ENCODE results near the gene XYLT1.

XYLT1 gene

GRCh38 chr16:17215936-17216335 is 254.8 kb downstream of the XYLT1 start:
- H3K4me1 ChIP-seq (ENCODE audit: insufficient read depth, low read length, poor library complexity, severe bottlenecking), result peaks cover 4% of the 10 kb centered on the region
- no peaks in the 10 kb centered on the region for H3K9me3 ChIP-seq (ENCODE audit: insufficient read depth, low read depth, low read length)
- H3F3A ChIP-seq (ENCODE audit: low read depth), result no peaks in the 10 kb centered on the region
- no peak for TF ChIP-seq EZH2phosphoT487 (IDR thresholded peaks at IDR 0.05; ENCODE audit: borderline replicate concordance)
- TF ChIP-seq, protein P1, sequence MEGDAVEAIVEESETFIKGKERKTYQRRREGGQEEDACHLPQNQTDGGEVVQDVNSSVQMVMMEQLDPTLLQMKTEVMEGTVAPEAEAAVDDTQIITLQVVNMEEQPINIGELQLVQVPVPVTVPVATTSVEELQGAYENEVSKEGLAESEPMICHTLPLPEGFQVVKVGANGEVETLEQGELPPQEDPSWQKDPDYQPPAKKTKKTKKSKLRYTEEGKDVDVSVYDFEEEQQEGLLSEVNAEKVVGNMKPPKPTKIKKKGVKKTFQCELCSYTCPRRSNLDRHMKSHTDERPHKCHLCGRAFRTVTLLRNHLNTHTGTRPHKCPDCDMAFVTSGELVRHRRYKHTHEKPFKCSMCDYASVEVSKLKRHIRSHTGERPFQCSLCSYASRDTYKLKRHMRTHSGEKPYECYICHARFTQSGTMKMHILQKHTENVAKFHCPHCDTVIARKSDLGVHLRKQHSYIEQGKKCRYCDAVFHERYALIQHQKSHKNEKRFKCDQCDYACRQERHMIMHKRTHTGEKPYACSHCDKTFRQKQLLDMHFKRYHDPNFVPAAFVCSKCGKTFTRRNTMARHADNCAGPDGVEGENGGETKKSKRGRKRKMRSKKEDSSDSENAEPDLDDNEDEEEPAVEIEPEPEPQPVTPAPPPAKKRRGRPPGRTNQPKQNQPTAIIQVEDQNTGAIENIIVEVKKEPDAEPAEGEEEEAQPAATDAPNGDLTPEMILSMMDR (conservative IDR thresholded peaks at IDR 0.05; ENCODE audit: low read length), result no peak
- peaks cover 70% of the 10 kb centered on the region for H3K36me3 ChIP-seq (ENCODE audit: insufficient read depth, low read length)
- H3K9ac ChIP-seq (ENCODE audit: low read depth, low read length, poor library complexity, severe bottlenecking), result no peak overlapping the region
- no peak overlapping the region for H3K4me3 ChIP-seq (ENCODE audit: low read length, poor library complexity, severe bottlenecking)
- no peak overlapping the region for H3K4me2 ChIP-seq (ENCODE audit: low read depth, low read length, poor library complexity, severe bottlenecking)
- H3K27me3 ChIP-seq (ENCODE audit: insufficient read depth, low read length, poor library complexity, severe bottlenecking), result no peaks in the 10 kb centered on the region
- H2AFZ ChIP-seq (ENCODE audit: low read length), result no peak overlapping the region
- no peaks in the 10 kb centered on the region for H3K9me2 ChIP-seq (replicated peaks; ENCODE audit: low read depth, low read length)
- peaks cover 87% of the 10 kb centered on the region for H3K79me2 ChIP-seq (ENCODE audit: insufficient read depth, low read length)
- H4K20me1 ChIP-seq (ENCODE audit: insufficient read depth, low read length, poor library complexity, severe bottlenecking), result peaks cover 53% of the 10 kb centered on the region

DNA sequence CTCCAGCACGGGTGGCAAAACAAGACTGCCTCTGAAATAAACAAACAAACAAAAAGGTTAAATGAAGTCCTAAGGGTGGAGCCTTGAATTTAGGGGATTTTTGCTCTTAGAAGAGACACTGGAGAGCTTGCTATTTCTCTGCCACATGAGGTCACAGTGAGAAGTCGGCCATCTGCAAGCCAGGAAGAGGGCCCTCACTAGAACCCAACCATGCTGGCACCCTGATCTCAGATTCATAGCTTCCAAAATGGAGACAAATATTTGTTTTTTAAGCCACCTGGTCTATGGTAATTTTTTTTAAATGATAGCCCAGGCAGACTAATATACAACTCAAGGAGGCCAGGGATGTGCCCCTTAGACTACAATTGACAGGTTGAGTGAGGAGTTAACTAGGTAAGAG is 255.5 kb downstream of the XYLT1 start:
- Histone ChIP-seq H3K27me3 (ENCODE audit: insufficient read depth, low read length, poor library complexity, severe bottlenecking) (no peaks in the 10 kb centered on the region), H3K9me2 (replicated peaks; ENCODE audit: low read depth, low read length) (no peaks in the 10 kb centered on the region), H3K9me3 (ENCODE audit: insufficient read depth, low read depth, low read length) (no peaks in the 10 kb centered on the region), H3K4me2 (ENCODE audit: low read depth, low read length, poor library complexity, severe bottlenecking) (no peak overlapping the region), H2AFZ (ENCODE audit: low read length) (no peak overlapping the region), H3K9ac (ENCODE audit: low read depth, low read length, poor library complexity, severe bottlenecking) (no peak overlapping the region), H4K20me1 (ENCODE audit: insufficient read depth, low read length, poor library complexity, severe bottlenecking) (peaks cover 50% of the 10 kb centered on the region), H3K36me3 (ENCODE audit: insufficient read depth, low read length) (peaks cover 71% of the 10 kb centered on the region), H3F3A (ENCODE audit: low read depth) (no peaks in the 10 kb centered on the region), H3K4me1 (ENCODE audit: insufficient read depth, low read length, poor library complexity, severe bottlenecking) (peaks cover 4% of the 10 kb centered on the region), H3K79me2 (ENCODE audit: insufficient read depth, low read length) (peaks cover 88% of the 10 kb centered on the region), H3K4me3 (ENCODE audit: low read length, poor library complexity, severe bottlenecking) (no peak overlapping the region)
- TF ChIP-seq EZH2phosphoT487 (IDR thresholded peaks at IDR 0.05; ENCODE audit: borderline replicate concordance), result no peak
- TF ChIP-seq, protein P1 (conservative IDR thresholded peaks at IDR 0.05; ENCODE audit: low read length), result no peak

DNA sequence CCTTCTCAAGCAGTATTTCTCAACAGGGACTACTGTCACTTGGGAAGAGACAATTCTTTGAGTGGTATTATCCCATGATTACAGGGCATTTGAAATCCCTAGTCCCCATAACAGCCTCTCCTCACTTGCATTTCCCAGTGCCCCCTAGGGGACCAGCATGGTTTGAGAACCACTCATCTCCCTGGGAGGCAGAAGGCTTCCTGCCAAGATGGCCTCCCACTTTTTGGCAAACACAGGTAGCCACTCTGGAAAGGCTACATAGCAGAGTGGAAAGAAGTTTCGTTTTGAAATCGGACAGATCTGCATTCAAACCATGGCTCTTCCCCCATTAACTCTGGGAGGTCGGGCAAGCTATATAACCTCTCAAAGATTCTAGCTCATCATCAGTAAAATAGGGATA is 256.8 kb downstream of the XYLT1 start:
- H3K9me2 ChIP-seq (replicated peaks; ENCODE audit: low read depth, low read length), result no peaks in the 10 kb centered on the region
- peaks cover 4% of the 10 kb centered on the region for H3K4me1 ChIP-seq (ENCODE audit: insufficient read depth, low read length, poor library complexity, severe bottlenecking)
- H4K20me1 ChIP-seq (ENCODE audit: insufficient read depth, low read length, poor library complexity, severe bottlenecking), result peaks cover 48% of the 10 kb centered on the region
- peaks cover 89% of the 10 kb centered on the region for H3K79me2 ChIP-seq (ENCODE audit: insufficient read depth, low read length)
- peaks cover 67% of the 10 kb centered on the region for H3K36me3 ChIP-seq (ENCODE audit: insufficient read depth, low read length)
- H3K27me3 ChIP-seq (ENCODE audit: insufficient read depth, low read length, poor library complexity, severe bottlenecking), result no peaks in the 10 kb centered on the region
- H2AFZ ChIP-seq (ENCODE audit: low read length), result no peak overlapping the region
- H3K4me2 ChIP-seq (ENCODE audit: low read depth, low read length, poor library complexity, severe bottlenecking), result no peak overlapping the region
- H3K9me3 ChIP-seq (ENCODE audit: insufficient read depth, low read depth, low read length), result no peaks in the 10 kb centered on the region
- no peak overlapping the region for H3K9ac ChIP-seq (ENCODE audit: low read depth, low read length, poor library complexity, severe bottlenecking)
- H3K4me3 ChIP-seq (ENCODE audit: low read length, poor library complexity, severe bottlenecking), result no peak overlapping the region
- no peak for TF ChIP-seq EZH2phosphoT487 (IDR thresholded peaks at IDR 0.05; ENCODE audit: borderline replicate concordance)
- TF ChIP-seq, protein P1 (conservative IDR thresholded peaks at IDR 0.05; ENCODE audit: low read length), result no peak
- no peaks in the 10 kb centered on the region for H3F3A ChIP-seq (ENCODE audit: low read depth)

All from Loucy (cell line).